ENCODE data around the gene COL19A1.
"Not testable (repeated sequence)": the region's sequence is repeated elsewhere in the genome, so short reads cannot be mapped to it uniquely, and the experiment has no call there.

The COL19A1 gene

DNA sequence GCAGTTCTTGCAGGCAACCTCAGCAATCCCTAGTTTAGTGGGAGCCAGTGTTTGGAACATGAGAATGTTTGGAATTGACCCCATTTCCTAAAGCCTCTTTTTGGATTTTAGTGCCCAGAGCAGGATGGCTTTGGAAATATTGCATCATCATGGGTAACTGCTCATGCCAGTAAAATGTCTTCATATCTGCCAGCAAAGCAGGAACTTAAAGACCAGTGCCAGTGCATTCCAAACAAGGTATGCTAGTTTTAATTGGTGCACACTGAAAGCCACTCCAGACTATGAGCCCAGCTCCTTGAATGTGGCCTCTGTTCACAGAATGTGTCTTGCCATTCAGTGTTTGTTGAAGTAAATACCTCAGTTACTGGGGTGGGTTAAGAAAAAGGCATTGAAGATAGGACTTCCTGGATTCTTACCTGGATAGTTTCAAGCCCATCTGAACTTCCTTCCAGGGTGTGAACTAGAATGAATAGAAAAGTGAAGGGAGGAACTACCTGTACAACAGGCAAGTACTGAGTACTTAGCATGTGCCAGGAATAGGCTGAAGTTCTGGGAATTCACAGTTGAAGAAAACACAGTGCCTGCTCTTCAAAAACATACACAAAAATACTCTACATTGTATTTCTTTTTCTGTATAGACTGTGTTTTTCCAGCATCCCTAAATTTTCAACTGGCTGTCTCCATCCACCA is 70.5 kb downstream of the COL19A1 start:
- Histone ChIP-seq H3K9ac (ENCODE audit: low read depth, low read length) (no peak overlapping the region), H3K27ac (ENCODE audit: low read depth, low read length) (no peak overlapping the region), H3K27me3 (ENCODE audit: insufficient read depth, low read length) (no peaks in the 10 kb centered on the region), H3K9me3 (ENCODE audit: insufficient read depth, low read depth, low read length) (no peaks in the 10 kb centered on the region), H3K4me1 (ENCODE audit: insufficient read depth, low read length) (no peaks in the 10 kb centered on the region), H3K36me3 (ENCODE audit: insufficient read depth, low read length) (no peaks in the 10 kb centered on the region), H3K4me3 (ENCODE audit: low read length) (no peak overlapping the region)

- H3K9me3 ChIP-seq (ENCODE audit: insufficient read depth, low read depth, low read length) = no peaks in the 10 kb centered on the region
- H3K27ac ChIP-seq (ENCODE audit: low read depth, low read length) = no peak overlapping the region
- no peaks in the 10 kb centered on the region for H3K27me3 ChIP-seq (ENCODE audit: insufficient read depth, low read length)
- no peaks in the 10 kb centered on the region for H3K4me1 ChIP-seq (ENCODE audit: insufficient read depth, low read length)
- no peaks in the 10 kb centered on the region for H3K36me3 ChIP-seq (ENCODE audit: insufficient read depth, low read length)
- WGBS = 89% methylated on average over 6 of the region's 7 CpGs
- no peak overlapping the region for H3K9ac ChIP-seq (ENCODE audit: low read depth, low read length)
- no peak overlapping the region for H3K4me3 ChIP-seq (ENCODE audit: low read length)
Observed at GRCh38 chr6:69937402-69938136, 71.2 kb downstream of the COL19A1 start.

GRCh38 chr6:69942485-69942884 is 76.1 kb downstream of the COL19A1 start:
- Histone ChIP-seq H3K9ac (ENCODE audit: low read depth, low read length) (no peak overlapping the region), H3K4me3 (ENCODE audit: low read length) (no peak overlapping the region), H3K4me1 (ENCODE audit: insufficient read depth, low read length) (no peaks in the 10 kb centered on the region), H3K9me3 (ENCODE audit: insufficient read depth, low read depth, low read length) (no peaks in the 10 kb centered on the region), H3K36me3 (ENCODE audit: insufficient read depth, low read length) (no peaks in the 10 kb centered on the region), H3K27ac (ENCODE audit: low read depth, low read length) (no peak overlapping the region), H3K27me3 (ENCODE audit: insufficient read depth, low read length) (no peaks in the 10 kb centered on the region)
- 0% methylated on average over 1 of the region's 2 CpGs for WGBS

DNA sequence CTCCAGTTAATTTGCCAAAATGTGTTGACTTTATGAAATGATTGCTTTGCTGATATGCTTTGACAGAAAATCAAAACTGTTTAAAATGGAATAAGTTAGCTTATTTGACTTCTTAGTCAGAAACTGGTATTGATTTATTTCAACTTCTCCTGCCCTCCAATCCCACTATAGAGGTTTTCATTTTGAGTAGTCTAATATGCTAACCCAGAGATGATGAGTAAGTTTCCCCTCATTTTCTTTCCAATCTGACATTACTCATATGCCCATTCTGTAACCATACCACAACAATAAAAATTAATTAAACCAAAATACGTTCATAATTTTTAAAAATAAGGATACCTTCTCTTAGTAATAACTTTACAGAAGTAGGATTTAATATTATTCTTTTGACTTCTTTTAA is 78.8 kb downstream of the COL19A1 start:
- Histone ChIP-seq H3K4me3 (ENCODE audit: low read length) (no peak overlapping the region), H3K27me3 (ENCODE audit: insufficient read depth, low read length) (no peaks in the 10 kb centered on the region), H3K27ac (ENCODE audit: low read depth, low read length) (no peak overlapping the region), H3K9me3 (ENCODE audit: insufficient read depth, low read depth, low read length) (no peaks in the 10 kb centered on the region), H3K36me3 (ENCODE audit: insufficient read depth, low read length) (no peaks in the 10 kb centered on the region), H3K4me1 (ENCODE audit: insufficient read depth, low read length) (no peaks in the 10 kb centered on the region), H3K9ac (ENCODE audit: low read depth, low read length) (no peak overlapping the region)
- 100% methylated on average over 1 of the region's 1 CpG for WGBS

- H3K9me3 ChIP-seq (ENCODE audit: insufficient read depth, low read depth, low read length) = no peaks in the 10 kb centered on the region
- H3K4me1 ChIP-seq (ENCODE audit: insufficient read depth, low read length) = no peaks in the 10 kb centered on the region
- WGBS = 75% methylated on average over 1 of the region's 1 CpG
- no peak overlapping the region for H3K9ac ChIP-seq (ENCODE audit: low read depth, low read length)
- H3K4me3 ChIP-seq (ENCODE audit: low read length) = no peak overlapping the region
- no peaks in the 10 kb centered on the region for H3K36me3 ChIP-seq (ENCODE audit: insufficient read depth, low read length)
- H3K27ac ChIP-seq (ENCODE audit: low read depth, low read length) = no peak overlapping the region
- no peaks in the 10 kb centered on the region for H3K27me3 ChIP-seq (ENCODE audit: insufficient read depth, low read length)
Observed at GRCh38 chr6:69948479-69949114, 82.2 kb downstream of the COL19A1 start.

GRCh38 chr6:69953491-69953890 is 87.1 kb downstream of the COL19A1 start:
- no peaks in the 10 kb centered on the region for H3K27me3 ChIP-seq (ENCODE audit: insufficient read depth, low read length)
- no peak overlapping the region for H3K4me3 ChIP-seq (ENCODE audit: low read length)
- no peak overlapping the region for H3K27ac ChIP-seq (ENCODE audit: low read depth, low read length)
- no peaks in the 10 kb centered on the region for H3K36me3 ChIP-seq (ENCODE audit: insufficient read depth, low read length)
- H3K9ac ChIP-seq (ENCODE audit: low read depth, low read length) = no peak overlapping the region
- WGBS = 100% methylated on average over 1 of the region's 1 CpG
- no peaks in the 10 kb centered on the region for H3K9me3 ChIP-seq (ENCODE audit: insufficient read depth, low read depth, low read length)
- H3K4me1 ChIP-seq (ENCODE audit: insufficient read depth, low read length) = no peaks in the 10 kb centered on the region

GRCh38 chr6:69954733-69955132 is 88.4 kb downstream of the COL19A1 start:
- H3K9me3 ChIP-seq (ENCODE audit: insufficient read depth, low read depth, low read length) = no peaks in the 10 kb centered on the region
- no CpG with 5 or more reads among the region's 1 CpG for WGBS
- H3K27me3 ChIP-seq (ENCODE audit: insufficient read depth, low read length) = no peaks in the 10 kb centered on the region
- H3K4me1 ChIP-seq (ENCODE audit: insufficient read depth, low read length) = no peaks in the 10 kb centered on the region
- H3K4me3 ChIP-seq (ENCODE audit: low read length) = no peak overlapping the region
- H3K27ac ChIP-seq (ENCODE audit: low read depth, low read length) = no peak overlapping the region
- H3K9ac ChIP-seq (ENCODE audit: low read depth, low read length) = no peak overlapping the region
- H3K36me3 ChIP-seq (ENCODE audit: insufficient read depth, low read length) = no peaks in the 10 kb centered on the region

- Histone ChIP-seq H3K4me3 (ENCODE audit: low read length) (no peak overlapping the region), H3K9ac (ENCODE audit: low read depth, low read length) (no peak overlapping the region), H3K4me1 (ENCODE audit: insufficient read depth, low read length) (no peaks in the 10 kb centered on the region), H3K36me3 (ENCODE audit: insufficient read depth, low read length) (no peaks in the 10 kb centered on the region), H3K27ac (ENCODE audit: low read depth, low read length) (no peak overlapping the region), H3K9me3 (ENCODE audit: insufficient read depth, low read depth, low read length) (no peaks in the 10 kb centered on the region), H3K27me3 (ENCODE audit: insufficient read depth, low read length) (no peaks in the 10 kb centered on the region)
- no CpG with 5 or more reads among the region's 3 CpGs for WGBS
Observed at GRCh38 chr6:69957985-69958559, 91.7 kb downstream of the COL19A1 start.

DNA sequence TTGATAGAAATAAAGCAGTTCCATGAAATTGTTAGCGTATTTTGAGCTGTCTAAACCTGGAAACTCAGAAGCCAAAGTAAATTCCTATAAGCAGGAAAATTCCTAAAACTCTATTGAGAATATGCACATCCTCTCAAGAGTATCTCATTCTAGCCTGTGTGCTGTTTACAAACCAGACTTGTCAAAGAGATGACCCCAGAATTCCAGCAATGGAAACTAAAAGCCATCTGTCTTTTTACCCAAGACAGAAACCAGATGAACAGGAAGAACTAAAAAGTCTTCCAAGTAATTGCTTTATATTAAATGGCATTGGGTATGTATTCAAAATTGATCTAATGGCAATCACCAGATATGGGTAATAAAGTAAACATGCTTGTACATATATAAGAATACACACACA is 92.6 kb downstream of the COL19A1 start:
- Histone ChIP-seq H3K9ac (ENCODE audit: low read depth, low read length) (no peak overlapping the region), H3K27me3 (ENCODE audit: insufficient read depth, low read length) (no peaks in the 10 kb centered on the region), H3K36me3 (ENCODE audit: insufficient read depth, low read length) (no peaks in the 10 kb centered on the region), H3K4me1 (ENCODE audit: insufficient read depth, low read length) (no peaks in the 10 kb centered on the region), H3K9me3 (ENCODE audit: insufficient read depth, low read depth, low read length) (no peaks in the 10 kb centered on the region), H3K27ac (ENCODE audit: low read depth, low read length) (no peak overlapping the region), H3K4me3 (ENCODE audit: low read length) (no peak overlapping the region)
- WGBS = 100% methylated on average over 1 of the region's 1 CpG

DNA sequence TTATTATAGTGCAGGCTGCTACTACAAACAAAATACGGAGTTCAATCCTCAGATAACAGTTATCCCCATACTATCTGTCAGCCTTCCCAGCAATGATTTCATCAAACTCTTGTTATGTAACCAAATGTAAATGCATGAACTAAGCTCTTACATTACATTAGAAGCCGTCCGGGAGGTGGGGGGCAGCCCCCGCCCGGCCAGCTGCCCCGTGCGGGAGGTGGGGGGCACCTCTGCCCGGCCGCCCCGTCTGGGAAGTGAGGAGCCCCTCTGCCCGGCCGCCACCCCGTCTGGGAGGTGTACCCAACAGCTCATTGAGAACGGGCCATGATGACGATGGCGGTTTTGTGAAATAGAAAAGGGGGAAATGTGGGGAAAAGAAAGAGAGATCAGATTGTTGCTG is 99.6 kb downstream of the COL19A1 start:
- not testable (repeated sequence) for H3K36me3 ChIP-seq (ENCODE audit: insufficient read depth, low read length); H3K9ac ChIP-seq (ENCODE audit: low read depth, low read length); H3K4me3 ChIP-seq (ENCODE audit: low read length); H3K9me3 ChIP-seq (ENCODE audit: insufficient read depth, low read depth, low read length); H3K27ac ChIP-seq (ENCODE audit: low read depth, low read length); H3K4me1 ChIP-seq (ENCODE audit: insufficient read depth, low read length); H3K27me3 ChIP-seq (ENCODE audit: insufficient read depth, low read length)
- WGBS = 98% methylated on average over 16 of the region's 16 CpGs

GRCh38 chr6:69973138-69973537 is 106.8 kb downstream of the COL19A1 start:
- Histone ChIP-seq H3K9me3 (ENCODE audit: insufficient read depth, low read depth, low read length) (no peaks in the 10 kb centered on the region), H3K36me3 (ENCODE audit: insufficient read depth, low read length) (no peaks in the 10 kb centered on the region), H3K4me3 (ENCODE audit: low read length) (no peak overlapping the region), H3K27me3 (ENCODE audit: insufficient read depth, low read length) (no peaks in the 10 kb centered on the region), H3K27ac (ENCODE audit: low read depth, low read length) (no peak overlapping the region), H3K9ac (ENCODE audit: low read depth, low read length) (no peak overlapping the region), H3K4me1 (ENCODE audit: insufficient read depth, low read length) (peaks cover 17% of the 10 kb centered on the region; the same call in 1 of the 2 replicates)
- WGBS = 28% methylated on average over 2 of the region's 2 CpGs
